ENCODE results near the gene CNOT8.
A peak's percentile ranks its signal among the peaks of the same experiment; 100 is the strongest.

The CNOT8 gene

GRCh38 chr5:154836225-154836624 is 22.2 kb upstream of the CNOT8 start:
- no peak for DNase-seq

- DNase-seq, result no peak
Observed at GRCh38 chr5:154837009-154837901, 21.2 kb upstream of the CNOT8 start.

GRCh38 chr5:154840435-154841272 is 17.8 kb upstream of the CNOT8 start:
- no peak for DNase-seq

- no peak for DNase-seq
Observed at GRCh38 chr5:154841273-154841661, 17.2 kb upstream of the CNOT8 start.

- no peak for DNase-seq
Observed at GRCh38 chr5:154842689-154843530, 15.5 kb upstream of the CNOT8 start.

GRCh38 chr5:154844809-154845208 is 13.6 kb upstream of the CNOT8 start:
- no peak for DNase-seq

- no peak for DNase-seq
Observed at GRCh38 chr5:154849264-154849785, 9.1 kb upstream of the CNOT8 start.

- DNase-seq, result no peak
Observed at GRCh38 chr5:154849791-154850201, 8.6 kb upstream of the CNOT8 start.

- no peak for DNase-seq
Observed at GRCh38 chr5:154850255-154851062, 8.0 kb upstream of the CNOT8 start, which contains the start of gene FAXDC2. TSS of gene FAXDC2 (minus strand) at chr5:154850603. CDS start at chr5:154838178, 12,425 bp downstream.

- DNase-seq, result no peak
Observed at GRCh38 chr5:154851351-154851750, 7.1 kb upstream of the CNOT8 start.

- DNase-seq, result peak; percentile 96 to 98
Observed at GRCh38 chr5:154857530-154858296, 714 bp upstream of the CNOT8 start.

- DNase-seq, result no peak
Observed at GRCh38 chr5:154858972-154859871, 795 bp downstream of the CNOT8 start.

GRCh38 chr5:154860123-154860522 is 1.7 kb downstream of the CNOT8 start:
- DNase-seq, result no peak

GRCh38 chr5:154860765-154861164 is 2.3 kb downstream of the CNOT8 start:
- DNase-seq, result no peak

GRCh38 chr5:154861946-154862345 is 3.5 kb downstream of the CNOT8 start:
- no peak for DNase-seq

GRCh38 chr5:154862766-154863165 is 4.3 kb downstream of the CNOT8 start:
- no peak for DNase-seq

- no peak for DNase-seq
Observed at GRCh38 chr5:154863291-154864080, 5.1 kb downstream of the CNOT8 start.

- no peak for DNase-seq
Observed at GRCh38 chr5:154865466-154866184, 7.2 kb downstream of the CNOT8 start.
